HCT116 (cell line): Measurements from ENCODE around the gene IRX3. TPM values are rescaled to one million over a fixed set of nuclear protein-coding genes. Genes with fewer than 3 reads are reported as not detected.

ENCODE experiments used
- ATAC-seq: fragments of 200-7000 bp; cut with Tn5 transposase; 2 replicates; pipeline ENCODE4 v1.9.1; 2020; ENCODE audit warnings: mild to moderate bottlenecking, moderate library complexity
- BruUV-seq: library from RNA; stranded (reverse); fragments of 400-500 nt; replicated peaks from 2 replicates; lab custom pipeline; 2021; lab: Mats Ljungman, UMichigan
- CTCF ChIA-PET: fragments of 300-600 bp; sonication (Branson Sonifier 250); formaldehyde crosslinking; loops from one replicate; lab custom pipeline; 2021; ENCODE audit warnings: antibody characterized with exemption; lab: Charles Lee
- POLR2A ChIA-PET: fragments of 300-600, 350-600 bp; sonication (Branson Sonifier 250); formaldehyde crosslinking; loops from one replicate; lab custom pipeline; 2021; ENCODE audit warnings: antibody characterized with exemption; lab: Charles Lee
- RAD21 ChIA-PET, 2 experiments: fragments of 300-600 bp; sonication (Branson Sonifier 250); formaldehyde crosslinking; loops; one replicate each; lab custom pipeline; 2023; ENCODE audit warnings: low total read pairs in 2 of 2; ENCODE audit not compliant: uncharacterized antibody in 2 of 2, unreplicated experiment in 2 of 2, low non-redundant PET in 1 of 2; lab: Charles Lee
- DNase-seq: peaks from one replicate; pipeline ENCODE4 v3.0.0-alpha.2; 2010; ENCODE audit warnings: low read depth, low spot score
- H2AFZ ChIP-seq: fragments of 200-600 bp; shearing (Covaris generic), sonication (generic); 2 replicates; pipeline ENCODE4 v1.6.1; 2017; ENCODE audit warnings: low read depth, mixed run types, mixed read lengths, antibody characterized with exemption, low read length; ENCODE audit not compliant: poor library complexity, severe bottlenecking
- H3K27ac ChIP-seq: 2 replicates; pipeline ENCODE4 v1.5.1; 2012; ENCODE audit warnings: low read depth, low read length
- H3K27me3 ChIP-seq: fragments of 200-600 bp; sonication (generic); 2 replicates; pipeline ENCODE4 v1.6.1; 2016; ENCODE audit warnings: mixed run types, low read length, mixed read lengths; ENCODE audit not compliant: insufficient read depth
- H3K36me3 ChIP-seq, 2 experiments: fragments of 200-500 bp in 1 of 2; fragments of 200-600 bp in 1 of 2; sonication (Bioruptor generic) in 1 of 2; sonication (generic) in 1 of 2; 2 replicates each; pipeline versions ENCODE4 v1.5.1 to v1.6.1; 2014 to 2016; ENCODE audit warnings: low read length in 2 of 2, inconsistent platforms in 1 of 2, mixed read lengths in 1 of 2, mixed run types in 1 of 2; ENCODE audit not compliant: insufficient read depth in 2 of 2, control insufficient read depth in 1 of 2
- H3K4me1 ChIP-seq, 2 experiments: fragments of 200-600 bp in 1 of 2; sonication (generic) in 1 of 2; 2 replicates each; pipeline versions ENCODE4 v1.5.1 to v1.6.1; 2012 to 2017; ENCODE audit warnings: low read length in 2 of 2, inconsistent platforms in 1 of 2, mild to moderate bottlenecking in 1 of 2, mixed read lengths in 1 of 2, mixed run types in 1 of 2, moderate library complexity in 1 of 2; ENCODE audit not compliant: insufficient read depth in 2 of 2, control insufficient read depth in 1 of 2
- H3K4me2 ChIP-seq: fragments of 200-600 bp; sonication (generic); 2 replicates; pipeline ENCODE4 v1.6.1; 2017; ENCODE audit warnings: mixed run types, low read length, mixed read lengths
- H3K4me3 ChIP-seq, 2 experiments: fragments of 200-600 bp in 1 of 2; sonication (generic) in 1 of 2; replicated peaks in 1 of 2; 2 replicates each; pipeline ENCODE4 v1.5.1; 2011 to 2016; ENCODE audit warnings: low read length in 2 of 2, control low read depth in 1 of 2, low read depth in 1 of 2, mild to moderate bottlenecking in 1 of 2, mixed read lengths in 1 of 2, mixed run types in 1 of 2
- H3K79me2 ChIP-seq: fragments of 200-600 bp; sonication (generic); 2 replicates; pipeline ENCODE4 v1.6.1; 2017; ENCODE audit warnings: mild to moderate bottlenecking, mixed run types, low read length, moderate library complexity, mixed read lengths; ENCODE audit not compliant: insufficient read depth
- H3K9ac ChIP-seq: fragments of 200-600 bp; sonication (generic); 2 replicates; pipeline ENCODE4 v1.6.1; 2016; ENCODE audit warnings: low read length, mixed read lengths
- H3K9me2 ChIP-seq: fragments of 200-600 bp; sonication (generic), shearing (Covaris generic); 2 replicates; pipeline ENCODE4 v1.6.1; 2017; ENCODE audit warnings: mixed run types, mild to moderate bottlenecking, moderate library complexity; ENCODE audit not compliant: insufficient read depth
- H3K9me3 ChIP-seq, 2 experiments: fragments of 200-500 bp in 1 of 2; fragments of 200-600 bp in 1 of 2; sonication (Bioruptor generic) in 1 of 2; sonication (generic) in 1 of 2; 2 replicates each; pipeline ENCODE4 v1.6.1; 2014 to 2017; ENCODE audit warnings: low read length in 2 of 2, mixed read lengths in 2 of 2, inconsistent platforms in 1 of 2, low read depth in 1 of 2, mild to moderate bottlenecking in 1 of 2, mixed run types in 1 of 2, moderate library complexity in 1 of 2; ENCODE audit not compliant: control insufficient read depth in 1 of 2, insufficient read depth in 1 of 2
- H4K20me1 ChIP-seq: fragments of 200-600 bp; sonication (generic), shearing (Covaris generic); 2 replicates; pipeline ENCODE4 v1.6.1; 2017; ENCODE audit warnings: mixed run types, mild to moderate bottlenecking, moderate library complexity; ENCODE audit not compliant: insufficient read depth
- ATF3 ChIP-seq: IDR thresholded peaks from 2 replicates; pipeline ENCODE4 v1.6.1; 2012
- CTCF ChIP-seq, 3 experiments: fragments of 200-600 bp in 1 of 3; sonication (generic) in 1 of 3; IDR thresholded peaks in 2 of 3; conservative IDR thresholded peaks in 1 of 3; 2 replicates each; pipeline ENCODE4 v1.5.1; 2012 to 2017; ENCODE audit warnings: low read depth in 2 of 3, low read length in 2 of 3, antibody characterized with exemption in 1 of 3, borderline replicate concordance in 1 of 3, control low read depth in 1 of 3, mild to moderate bottlenecking in 1 of 3, mixed read lengths in 1 of 3, mixed run types in 1 of 3, moderate library complexity in 1 of 3; ENCODE audit not compliant: insufficient read depth in 1 of 3
- FOSL1 ChIP-seq: IDR thresholded peaks from 2 replicates; pipeline ENCODE4 v1.6.1; 2012; ENCODE audit warnings: low read depth
- RAD21 ChIP-seq: IDR thresholded peaks from 2 replicates; pipeline ENCODE4 v1.6.1; 2012; ENCODE audit warnings: low read depth, mild to moderate bottlenecking
- SP1 ChIP-seq: IDR thresholded peaks from 2 replicates; pipeline ENCODE4 v1.6.1; 2012; ENCODE audit warnings: low read depth
- ZNF274 ChIP-seq: fragments of 200-500 bp; sonication (Bioruptor generic); IDR thresholded peaks from 2 replicates; pipeline ENCODE4 v1.6.1; 2014; ENCODE audit warnings: mild to moderate bottlenecking, low read depth, low read length, inconsistent platforms
- intact Hi-C: fragments of 100-400 bp; cut with micrococcal nuclease; formaldehyde crosslinking; loops from 2 replicates; pipeline ENCODE4 v1.10.0; 2022
- total RNA-seq: library from RNA; stranded (reverse); gene quantifications from one replicate; pipeline ENCODE4 v1.2.1, GENCODE V29; 2021; ENCODE audit not compliant: unreplicated experiment

The IRX3 gene
- total RNA-seq, 1 experiment from 2014 or later = 2.0 TPM

- ChIA-PET POLR2A (no interaction called here), RAD21 (interaction anchor here (0.6 to 0.7 kb wide), 3 partner anchors 40 to 975 kb away, joined by 3 to 4 read pairs (median 3); no protein-coding TSS in a partner anchor), CTCF (interaction anchor here (0.6 to 1.5 kb wide), 7 partner anchors 11 to 739 kb away, joined by 3 to 5 read pairs (median 4); no protein-coding TSS in a partner anchor)
- no peaks in the 10 kb centered on the region for H3K9me2 ChIP-seq
- no peak for ATAC-seq
- H3K79me2 ChIP-seq = no peaks in the 10 kb centered on the region
- peaks cover 7 to 30% of the 10 kb centered on the region in 2 experiments for H3K4me1 ChIP-seq
- no peak overlapping the region for H2AFZ ChIP-seq
- H3K9me3 ChIP-seq = no peaks in the 10 kb centered on the region
- H3K4me2 ChIP-seq = no peak overlapping the region
- intact Hi-C loops = loop anchor here (5.0 to 10.0 kb wide), 6 partner anchors 388 to 974 kb away; no protein-coding TSS in a partner anchor
- H4K20me1 ChIP-seq = no peaks in the 10 kb centered on the region
- no peak for DNase-seq
- no peaks in the 10 kb centered on the region for H3K36me3 ChIP-seq
- H3K27me3 ChIP-seq = no peaks in the 10 kb centered on the region
- TF ChIP-seq FOSL1 (no peak), SP1 (no peak), ZNF274 (no peak), CTCF (IDR thresholded peaks at IDR 0.05 in 2 of 3, conservative IDR thresholded peaks at IDR 0.05 in 1 of 3; ENCODE audit: borderline replicate concordance in 1 of 3, insufficient read depth in 1 of 3, low read depth in 2 of 3, low read length in 2 of 3) (no peak), ATF3 (no peak), RAD21 (no peak)
- H3K4me3 ChIP-seq = no peak overlapping the region
- H3K27ac ChIP-seq = no peak overlapping the region
- no TSS peak for BruUV-seq
- no peak overlapping the region for H3K9ac ChIP-seq
Measured at GRCh38 chr16:54282928-54283724, 3.5 kb downstream of the IRX3 start.
